ENCODE measurements around the gene ENTREP1. TPM values are rescaled to one million over a fixed set of nuclear protein-coding genes. Genes with fewer than 3 reads are reported as not detected.

The ENTREP1 gene
- total and polyA plus RNA-seq, 4 donors: 0.07 to 0.33 (median 0.12) TPM

- Histone ChIP-seq H3K27me3 (ENCODE audit: control insufficient read depth in 4 of 4, insufficient read depth in 4 of 4, low read length in 3 of 4) (peaks cover 0 to 10% (median under 1%) of the 10 kb centered on the region in 4 donors), H3K9ac (ENCODE audit: low read depth in 1 of 2, low read length in 2 of 2) (no peak overlapping the region)
- DNase-seq (ENCODE audit: low spot score): no peak
These were observed 596 bp downstream of the ENTREP1 start for GRCh38 chr9:69325409-69326212.

GRCh38 chr9:69326261-69326660 lies 1.2 kb downstream of the ENTREP1 start:
- no peak for DNase-seq (ENCODE audit: low spot score)
- Histone ChIP-seq H3K27ac (ENCODE audit: low read depth in 1 of 2, low read length in 2 of 2) (no peak overlapping the region), H3K36me3 (ENCODE audit: control insufficient read depth in 4 of 4, insufficient read depth in 3 of 4, low read depth in 1 of 4, low read length in 3 of 4) (no peaks in the 10 kb centered on the region), H3K4me3 (ENCODE audit: low read depth in 1 of 3, low read length in 3 of 3) (no peak overlapping the region), H3K9me3 (ENCODE audit: control insufficient read depth in 4 of 4, low read length in 3 of 4) (no peaks in the 10 kb centered on the region), H3K9ac (ENCODE audit: low read depth in 1 of 2, low read length in 2 of 2) (no peak overlapping the region), H3K4me1 (ENCODE audit: control insufficient read depth in 4 of 4, insufficient read depth in 4 of 4, low read length in 3 of 4) (peaks cover 3 to 13% (median 6%) of the 10 kb centered on the region in 4 donors), H3K27me3 (ENCODE audit: control insufficient read depth in 4 of 4, insufficient read depth in 4 of 4, low read length in 3 of 4) (peaks cover 0 to 10% (median 2%) of the 10 kb centered on the region in 4 donors)
- 56% methylated on average over 7 of the region's 7 CpGs for WGBS
- no peak for TF ChIP-seq RXRA (IDR thresholded peaks at IDR 0.05)
- TF ChIP-seq YY1 (IDR thresholded peaks at IDR 0.05): no peak
- TF ChIP-seq CTCF (IDR thresholded peaks at IDR 0.05; ENCODE audit: low read depth, low read length, missing input control): no peak
- TF ChIP-seq SP1 (IDR thresholded peaks at IDR 0.05): no peak
- no peak for TF ChIP-seq EGR1 (IDR thresholded peaks at IDR 0.05; ENCODE audit: low read depth in 2 of 2)
- TF ChIP-seq FOXA2 (IDR thresholded peaks at IDR 0.05): no peak
- TF ChIP-seq, protein P1, sequence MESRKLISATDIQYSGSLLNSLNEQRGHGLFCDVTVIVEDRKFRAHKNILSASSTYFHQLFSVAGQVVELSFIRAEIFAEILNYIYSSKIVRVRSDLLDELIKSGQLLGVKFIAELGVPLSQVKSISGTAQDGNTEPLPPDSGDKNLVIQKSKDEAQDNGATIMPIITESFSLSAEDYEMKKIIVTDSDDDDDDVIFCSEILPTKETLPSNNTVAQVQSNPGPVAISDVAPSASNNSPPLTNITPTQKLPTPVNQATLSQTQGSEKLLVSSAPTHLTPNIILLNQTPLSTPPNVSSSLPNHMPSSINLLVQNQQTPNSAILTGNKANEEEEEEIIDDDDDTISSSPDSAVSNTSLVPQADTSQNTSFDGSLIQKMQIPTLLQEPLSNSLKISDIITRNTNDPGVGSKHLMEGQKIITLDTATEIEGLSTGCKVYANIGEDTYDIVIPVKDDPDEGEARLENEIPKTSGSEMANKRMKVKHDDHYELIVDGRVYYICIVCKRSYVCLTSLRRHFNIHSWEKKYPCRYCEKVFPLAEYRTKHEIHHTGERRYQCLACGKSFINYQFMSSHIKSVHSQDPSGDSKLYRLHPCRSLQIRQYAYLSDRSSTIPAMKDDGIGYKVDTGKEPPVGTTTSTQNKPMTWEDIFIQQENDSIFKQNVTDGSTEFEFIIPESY (IDR thresholded peaks at IDR 0.05): no peak

More at GRCh38 chr9:69325409-69326212, 596 bp downstream of the ENTREP1 start:
- WGBS: 6% methylated on average over 64 of the region's 64 CpGs
- Histone ChIP-seq H3K36me3 (ENCODE audit: control insufficient read depth in 4 of 4, insufficient read depth in 3 of 4, low read depth in 1 of 4, low read length in 3 of 4) (no peaks in the 10 kb centered on the region), H3K9me3 (ENCODE audit: control insufficient read depth in 4 of 4, low read length in 3 of 4) (no peaks in the 10 kb centered on the region), H3K4me1 (ENCODE audit: control insufficient read depth in 4 of 4, insufficient read depth in 4 of 4, low read length in 3 of 4) (peaks cover 3 to 13% (median 6%) of the 10 kb centered on the region in 4 donors), H3K27ac (ENCODE audit: low read depth in 1 of 2, low read length in 2 of 2) (no peak overlapping the region), H3K4me3 (ENCODE audit: low read depth in 1 of 3, low read length in 3 of 3) (peak overlapping the region in 1 of 3 donors; percentile 73)
- TF ChIP-seq HNF4G (IDR thresholded peaks at IDR 0.05) (no peak), TAF1 (conservative IDR thresholded peaks at IDR 0.05) (no peak), HNF4A (conservative IDR thresholded peaks at IDR 0.05) (no peak), CTCF (IDR thresholded peaks at IDR 0.05; ENCODE audit: low read depth, low read length, missing input control) (no peak), REST (IDR thresholded peaks at IDR 0.05) (no peak)
- TF ChIP-seq, protein P2, sequence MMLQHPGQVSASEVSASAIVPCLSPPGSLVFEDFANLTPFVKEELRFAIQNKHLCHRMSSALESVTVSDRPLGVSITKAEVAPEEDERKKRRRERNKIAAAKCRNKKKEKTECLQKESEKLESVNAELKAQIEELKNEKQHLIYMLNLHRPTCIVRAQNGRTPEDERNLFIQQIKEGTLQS (IDR thresholded peaks at IDR 0.05): no peak
